Thyroid gland (tissue), 4 donors: ENCODE data around the gene HOXD10. TPM values are rescaled to one million over a fixed set of nuclear protein-coding genes. Genes with fewer than 3 reads are reported as not detected.

Source experiments
- DNase-seq, 2 donors: peaks; one replicate each; pipeline ENCODE4 v3.0.0-alpha.2; 2019
- H3K27ac ChIP-seq, 3 donors: fragments of 200-600 bp; sonication (generic); 1 replicate in 2 of 3; 2 replicates in 1 of 3; pipeline ENCODE4 v1.5.1; 2016 to 2019; ENCODE audit warnings: mild to moderate bottlenecking in 1 of 3, moderate library complexity in 1 of 3
- H3K27me3 ChIP-seq: fragments of 200-600 bp; sonication (generic); one replicate; pipeline ENCODE4 v1.5.1; 2019
- H3K36me3 ChIP-seq, 2 donors: fragments of 200-600 bp; sonication (generic); one replicate each; pipeline ENCODE4 v1.5.1; 2016 to 2019
- H3K4me1 ChIP-seq, 2 donors: fragments of 200-600 bp; sonication (generic); one replicate each; pipeline ENCODE4 v1.5.1; 2017 to 2019
- H3K4me3 ChIP-seq, 3 donors: fragments of 200-600 bp; sonication (generic); replicated peaks in 1 of 3; 1 replicate in 2 of 3; 2 replicates in 1 of 3; pipeline ENCODE4 v1.5.1; 2016; ENCODE audit warnings: mild to moderate bottlenecking in 1 of 3
- H3K9me3 ChIP-seq: fragments of 200-600 bp; sonication (generic); one replicate; pipeline ENCODE4 v1.5.1; 2017
- CTCF ChIP-seq, 6 experiments: fragments of 200-600 bp in 3 of 6; fragments of 450-650 bp in 3 of 6; sonication (generic) in 3 of 6; IDR thresholded peaks; one replicate each; pipeline ENCODE4 v1.5.1; 2016 to 2019; ENCODE audit warnings: antibody characterized with exemption in 6 of 6, mild to moderate bottlenecking in 2 of 6, inconsistent platforms in 1 of 6, moderate library complexity in 1 of 6
- POLR2A ChIP-seq, 2 donors: fragments of 450-650 bp; IDR thresholded peaks; one replicate each; pipeline ENCODE4 v1.6.1; 2017; ENCODE audit warnings: antibody characterized with exemption in 2 of 2, mild to moderate bottlenecking in 2 of 2, moderate library complexity in 1 of 2
- WGBS, 2 donors: methylation state at CpG; one replicate each; pipeline ENCODE4 v1.1.5; 2017; 5-methylcytosine and 5-hydroxymethylcytosine counted together
- intact Hi-C: fragments of 100-400 bp; cut with DNase I; formaldehyde crosslinking; loops from one replicate; pipeline ENCODE4 v1.15.1; 2023
- total RNA-seq, 4 donors: library from RNA; depleted of rRNA; stranded (reverse); fragments of >200 nt; gene quantifications; one replicate each; pipeline ENCODE4 v1.2.3, GENCODE V29; 2016

The HOXD10 gene
- total RNA-seq, 4 donors from 2014 or later, result 0.33 to 0.54 TPM; not detected in 2

GRCh38 chr2:176085861-176086771, 30.5 kb upstream of the HOXD10 start:
- Histone ChIP-seq H3K27me3 (peaks cover 90% of the 10 kb centered on the region), H3K27ac (no peak overlapping the region), H3K4me3 (no peak overlapping the region), H3K9me3 (no peaks in the 10 kb centered on the region), H3K36me3 (no peaks in the 10 kb centered on the region), H3K4me1 (peaks cover 8 to 15% of the 10 kb centered on the region in 2 donors)
- TF ChIP-seq POLR2A (IDR thresholded peaks at IDR 0.05) (no peak), CTCF (IDR thresholded peaks at IDR 0.05) (peak in 2 of 6 experiments; percentile 15 to 23)
- intact Hi-C loops, result loop anchor here (10.0 kb wide), 1 partner anchor 721 kb away; no protein-coding TSS in a partner anchor
- no peak for DNase-seq
- WGBS, 2 donors, result 3 to 6% methylated on average over 38 to 43 of the region's 46 CpGs

GRCh38 chr2:176087330-176088047, 29.1 kb upstream of the HOXD10 start:
- no peaks in the 10 kb centered on the region for H3K9me3 ChIP-seq
- 26 to 27% methylated on average over 28 to 29 of the region's 29 CpGs for WGBS, 2 donors
- H3K4me1 ChIP-seq, result peaks cover 8 to 19% of the 10 kb centered on the region in 2 donors
- TF ChIP-seq CTCF (IDR thresholded peaks at IDR 0.05), result no peak
- no peak for TF ChIP-seq POLR2A (IDR thresholded peaks at IDR 0.05)
- intact Hi-C loops, result loop anchor here (10.0 kb wide), 1 partner anchor 723 kb away; no protein-coding TSS in a partner anchor
- H3K4me3 ChIP-seq, result no peak overlapping the region
- H3K27ac ChIP-seq, result no peak overlapping the region
- H3K36me3 ChIP-seq, result no peaks in the 10 kb centered on the region
- DNase-seq, result no peak
- peaks cover 91% of the 10 kb centered on the region for H3K27me3 ChIP-seq

GRCh38 chr2:176088048-176088936, 28.3 kb upstream of the HOXD10 start:
- WGBS, 2 donors, result 5 to 7% methylated on average over 27 to 44 of the region's 49 CpGs
- Histone ChIP-seq H3K27ac (no peak overlapping the region), H3K4me3 (no peak overlapping the region), H3K4me1 (peaks cover 4 to 22% of the 10 kb centered on the region in 2 donors), H3K9me3 (no peaks in the 10 kb centered on the region), H3K36me3 (no peaks in the 10 kb centered on the region), H3K27me3 (peaks cover 87% of the 10 kb centered on the region)
- intact Hi-C loops, result loop anchor here (10.0 kb wide), 1 partner anchor 723 kb away; no protein-coding TSS in a partner anchor
- TF ChIP-seq CTCF (IDR thresholded peaks at IDR 0.05) (peak in 5 of 6 experiments; percentile 24 to 79 (median 46)), POLR2A (IDR thresholded peaks at IDR 0.05) (no peak)
- peak; percentile 31 to 48 for DNase-seq

GRCh38 chr2:176088937-176089842, 27.4 kb upstream of the HOXD10 start:
- intact Hi-C loops, result loop anchor here (10.0 kb wide), 1 partner anchor 724 kb away; no protein-coding TSS in a partner anchor
- no peak for DNase-seq

More at GRCh38 chr2:176088937-176089842, 27.4 kb upstream of the HOXD10 start:
- H3K27ac ChIP-seq, result no peak overlapping the region
- no peaks in the 10 kb centered on the region for H3K9me3 ChIP-seq
- peaks cover 88% of the 10 kb centered on the region for H3K27me3 ChIP-seq
- H3K4me3 ChIP-seq, result no peak overlapping the region
- no peaks in the 10 kb centered on the region for H3K36me3 ChIP-seq
- TF ChIP-seq CTCF (IDR thresholded peaks at IDR 0.05), result no peak
- no peak for TF ChIP-seq POLR2A (IDR thresholded peaks at IDR 0.05)
- 11% methylated on average over 6 of the region's 6 CpGs for WGBS, 2 donors
- peaks cover 3 to 24% of the 10 kb centered on the region in 2 donors for H3K4me1 ChIP-seq
